K562 (cell line): ENCODE results near the gene SYT6. TPM values are rescaled to one million over a fixed set of nuclear protein-coding genes. Genes with fewer than 3 reads are reported as not detected.

Experiments
- ATAC-seq: fragments of 200-7000 bp; cut with Tn5 transposase; 3 replicates; pipeline ENCODE4 v1.9.1; 2020; ENCODE audit warnings: moderate library complexity
- BruUV-seq: library from RNA; stranded (reverse); fragments of 400-500 nt; replicated peaks from 2 replicates; lab custom pipeline; 2021; lab: Mats Ljungman, UMichigan
- CTCF ChIA-PET: fragments of 300-600 bp; formaldehyde crosslinking; extraction: SDS; loops from one replicate; lab custom pipeline; 2021; ENCODE audit warnings: low intra/inter-chr PET ratio; lab: Yijun Ruan, JAX
- POLR2A ChIA-PET: fragments of 300-600, 350-650 bp; sonication (Branson Sonifier 250); formaldehyde crosslinking; extraction: SDS; loops from one replicate; lab custom pipeline; 2021; ENCODE audit warnings: antibody characterized with exemption, inconsistent platforms; lab: Yijun Ruan, JAX
- DNase-seq, 4 experiments: peaks; one replicate each; pipeline versions ENCODE4 v3.0.0 to v3.0.0-alpha.2; 2011 to 2018; ENCODE audit warnings: low spot score in 3 of 4, mixed read lengths in 3 of 4; ENCODE audit errors: extremely low read depth in 1 of 4
- FAIRE-seq: peaks from 2 replicates; lab custom pipeline; 2011; peaks lifted over from hg19 to GRCh38; lab: Jason Lieb, UNC
- H2AFZ ChIP-seq: 2 replicates; pipeline ENCODE4 v1.6.0; 2011; ENCODE audit warnings: low read depth, low read length, control low read depth, inconsistent platforms
- H3K27ac ChIP-seq: fragments of 200-600 bp; 3 replicates; pipeline ENCODE4 v1.8.0; 2011; ENCODE audit warnings: low read depth, mild to moderate bottlenecking, control low read depth, inconsistent platforms, low read length, moderate library complexity, mixed read lengths; ENCODE audit errors: extremely low read depth
- H3K27me3 ChIP-seq, 2 experiments: fragments of 300-600 bp in 1 of 2; 2 replicates in 1 of 2; 3 replicates in 1 of 2; pipeline versions ENCODE4 v1.6.0 to v1.8.0; 2011; ENCODE audit warnings: inconsistent platforms in 2 of 2, low read length in 2 of 2, mild to moderate bottlenecking in 1 of 2, mixed read lengths in 1 of 2, moderate library complexity in 1 of 2; ENCODE audit not compliant: control insufficient read depth in 2 of 2, insufficient read depth in 2 of 2
- H3K36me3 ChIP-seq: fragments of 300-600 bp; 3 replicates; pipeline ENCODE4 v1.8.0; 2011; ENCODE audit warnings: mild to moderate bottlenecking, low read length, inconsistent platforms; ENCODE audit not compliant: control insufficient read depth, insufficient read depth
- H3K4me1 ChIP-seq, 2 experiments: fragments of 200-600 bp in 1 of 2; replicated peaks in 1 of 2; 2 replicates in 1 of 2; 3 replicates in 1 of 2; pipeline versions ENCODE4 v1.5.1 to v1.8.0; 2011; ENCODE audit warnings: inconsistent platforms in 2 of 2, low read length in 2 of 2, mild to moderate bottlenecking in 1 of 2, mixed read lengths in 1 of 2, moderate library complexity in 1 of 2; ENCODE audit not compliant: control insufficient read depth in 2 of 2, insufficient read depth in 2 of 2
- H3K4me2 ChIP-seq: 2 replicates; pipeline ENCODE4 v1.6.1; 2011; ENCODE audit warnings: low read length, control low read depth, inconsistent platforms, mixed read lengths; ENCODE audit not compliant: insufficient read depth
- H3K4me3 ChIP-seq: fragments of 200-600 bp; sonication (generic), shearing (Covaris generic); 2 replicates; pipeline ENCODE4 v1.5.1; 2016; ENCODE audit warnings: control low read depth, inconsistent platforms
- H3K79me2 ChIP-seq: fragments of 200-600 bp; 3 replicates; pipeline ENCODE4 v1.8.0; 2011; ENCODE audit warnings: low read length, inconsistent platforms; ENCODE audit not compliant: control insufficient read depth, insufficient read depth
- H3K9ac ChIP-seq, 2 experiments: 2 replicates each; pipeline versions ENCODE4 v1.6.0 to v1.6.1; 2011; ENCODE audit warnings: low read depth in 2 of 2, low read length in 2 of 2, control low read depth in 1 of 2, inconsistent platforms in 1 of 2, mild to moderate bottlenecking in 1 of 2, mixed read lengths in 1 of 2; ENCODE audit not compliant: insufficient read depth in 1 of 2
- H3K9me1 ChIP-seq: one replicate; pipeline ENCODE4 v1.6.0; 2011; ENCODE audit warnings: inconsistent platforms, mild to moderate bottlenecking, low read length, moderate library complexity; ENCODE audit not compliant: control insufficient read depth, insufficient read depth
- H3K9me3 ChIP-seq: replicated peaks from 2 replicates; pipeline ENCODE4 v1.5.1; 2011; ENCODE audit warnings: low read depth, low read length, inconsistent platforms; ENCODE audit not compliant: control insufficient read depth, insufficient read depth
- H4K20me1 ChIP-seq: replicated peaks from 2 replicates; pipeline ENCODE4 v1.6.1; 2011; ENCODE audit warnings: low read length, inconsistent platforms, mixed read lengths; ENCODE audit not compliant: control insufficient read depth, insufficient read depth
- FOXK2 ChIP-seq, 2 experiments: fragments of 450-650 bp; IDR thresholded peaks in 1 of 2; conservative IDR thresholded peaks in 1 of 2; 2 replicates each; pipeline ENCODE4 v1.6.1; 2016; ENCODE audit warnings: low read depth in 2 of 2, mild to moderate bottlenecking in 1 of 2
- HDAC6 ChIP-seq: IDR thresholded peaks from 2 replicates; pipeline ENCODE4 v1.6.1; 2012; ENCODE audit warnings: low read depth, mild to moderate bottlenecking, control low read depth, inconsistent platforms, low read length, moderate library complexity
- MBD1 ChIP-seq: fragments of 250-450 bp; sonication (Bioruptor Pico); IDR thresholded peaks from 2 replicates; pipeline ENCODE4 v1.8.0; 2022; ENCODE audit warnings: inconsistent platforms
- WGBS: fragments of 100-300 bp; shearing (Covaris generic); methylation state at CpG from one replicate; pipeline ENCODE4 v1.1.6; 2016; ENCODE audit warnings: low coverage, mixed read lengths; ENCODE audit not compliant: insufficient coverage; ENCODE audit errors: missing lambda C conversion rate; 5-methylcytosine and 5-hydroxymethylcytosine counted together
- in situ Hi-C: fragments of 300-500 bp; cut with MboI; formaldehyde crosslinking; loops from 4 replicates; pipeline ENCODE4 v1.15.0; 2018; ENCODE audit warnings: inconsistent platforms, mixed read lengths
- intact Hi-C: fragments of 100-400 bp; cut with micrococcal nuclease; formaldehyde crosslinking; loops from 2 replicates; pipeline ENCODE4 v1.14.2; 2022
- polyA plus RNA-seq, 8 experiments: library from polyadenylated mRNA; depleted of rRNA in 4 of 8; stranded (reverse) in 5 of 8; unstranded in 3 of 8; fragments of >200 nt; fragmentation: Nextera tagmentation in 2 of 8; fragmentation: Illumina TruSeq in 1 of 8; extraction: Ambion mirVana in 2 of 8; extraction: Trizol in 1 of 8; gene quantifications; 2 replicates each; pipeline versions ENCODE4 v1.2.1 to v1.2.3, GENCODE V29; 2011 to 2014; ENCODE audit warnings: inconsistent platforms in 1 of 8, missing spikeins in 1 of 8
- total RNA-seq, 7 experiments: library from RNA; depleted of rRNA in 6 of 7; stranded (reverse); fragments of >200 nt in 6 of 7; fragmentation: Illumina TruSeq in 2 of 7; extraction: Trizol in 2 of 7; gene quantifications; 2 replicates each; pipeline versions ENCODE4 v1.2.1 to v1.2.3, GENCODE V29; 2011 to 2021; ENCODE audit warnings: low replicate concordance in 1 of 7
- TF ChIP-seq, protein P1 (sequence below): sonication (generic); formaldehyde crosslinking; IDR thresholded peaks from 2 replicates; pipeline ENCODE4 v1.9.0; 2022; ENCODE audit warnings: mild to moderate bottlenecking, missing genetic modification reagents

Gene SYT6
- total and polyA plus RNA-seq, 9 of the 15 experiments (the other 6 are each of a cell fraction or from before 2014, with no cell fraction given): 0.06 TPM; not detected in 8

GRCh38 chr1:114100148-114100547, 53.5 kb downstream of the SYT6 start:
- Histone ChIP-seq H3K27me3 (peaks cover 12 to 40% of the 10 kb centered on the region in 2 experiments; a peak in 4 of 5 replicates), H3K36me3 (no peaks in the 10 kb centered on the region), H3K4me3 (no peak overlapping the region), H4K20me1 (no peaks in the 10 kb centered on the region), H2AFZ (no peak overlapping the region), H3K9me3 (no peaks in the 10 kb centered on the region), H3K9me1 (no peaks in the 10 kb centered on the region), H3K9ac (no peak overlapping the region), H3K4me2 (no peak overlapping the region), H3K4me1 (no peaks in the 10 kb centered on the region), H3K79me2 (no peaks in the 10 kb centered on the region), H3K27ac (no peak overlapping the region)
- TF ChIP-seq FOXK2 (conservative IDR thresholded peaks at IDR 0.05 in 1 of 2, IDR thresholded peaks at IDR 0.05 in 1 of 2; ENCODE audit: low read depth in 2 of 2) (no peak), HDAC6 (no peak), MBD1 (CRISPR knock-in tag) (no peak)
- TF ChIP-seq, protein P1, sequence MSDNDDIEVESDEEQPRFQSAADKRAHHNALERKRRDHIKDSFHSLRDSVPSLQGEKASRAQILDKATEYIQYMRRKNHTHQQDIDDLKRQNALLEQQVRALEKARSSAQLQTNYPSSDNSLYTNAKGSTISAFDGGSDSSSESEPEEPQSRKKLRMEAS (CRISPR knock-in tag): no peak
- intact Hi-C loops: loop anchor here (10.0 kb wide), 1 partner anchor 125 kb away; the partner anchor contains the start of gene OLFML3
- POLR2A ChIA-PET: interaction anchor here (0.9 to 1.2 kb wide), 3 partner anchors 10 to 19 kb away, joined by 3 read pairs; no protein-coding TSS in a partner anchor
- FAIRE-seq: no peak
- ATAC-seq: no peak
- WGBS: 0% methylated on average over 6 of the region's 6 CpGs
- in situ Hi-C loops: no loop called here
- CTCF ChIA-PET: no interaction called here
- no peak for DNase-seq
- no TSS peak for BruUV-seq
